BJ (cell line): Measurements from ENCODE around the gene SMC4. TPM values are rescaled to one million over a fixed set of nuclear protein-coding genes. Genes with fewer than 3 reads are reported as not detected.

Source experiments
- CTCF ChIA-PET: fragments of 350-600 bp; formaldehyde crosslinking; extraction: SDS; loops from one replicate; lab custom pipeline; 2021; ENCODE audit warnings: antibody characterized with exemption, inconsistent platforms; lab: Yijun Ruan, JAX
- POLR2A ChIA-PET: fragments of 300-600 bp; sonication (Branson Sonifier 250); formaldehyde crosslinking; extraction: SDS; loops from one replicate; lab custom pipeline; 2021; ENCODE audit warnings: antibody characterized with exemption; lab: Charles Lee
- DNase-seq: peaks from one replicate; pipeline ENCODE4 v3.0.0-alpha.2; 2011; ENCODE audit warnings: low read depth
- H3K27me3 ChIP-seq: 2 replicates; pipeline ENCODE4 v1.6.0; 2011; ENCODE audit warnings: low read length; ENCODE audit not compliant: control insufficient read depth, insufficient read depth
- H3K36me3 ChIP-seq: 2 replicates; pipeline ENCODE4 v1.5.1; 2011; ENCODE audit warnings: low read length; ENCODE audit not compliant: control insufficient read depth, insufficient read depth
- H3K4me3 ChIP-seq: 2 replicates; pipeline ENCODE4 v1.5.1; 2011; ENCODE audit warnings: low read depth, mild to moderate bottlenecking, control low read depth, low read length
- polyA plus RNA-seq: library from polyadenylated mRNA; depleted of rRNA; stranded (reverse); fragments of >200 nt; gene quantifications from 2 replicates; pipeline ENCODE4 v1.2.3, GENCODE V29; 2011
- TF ChIP-seq, protein P1 (sequence below): IDR thresholded peaks from 2 replicates; pipeline ENCODE4 v1.5.1; 2011; ENCODE audit warnings: low read depth, mild to moderate bottlenecking, control low read depth, inconsistent platforms, low read length, moderate library complexity; ENCODE audit not compliant: insufficient read depth

SMC4 gene
- polyA plus RNA-seq, 1 experiment: 26.1 TPM

DNA sequence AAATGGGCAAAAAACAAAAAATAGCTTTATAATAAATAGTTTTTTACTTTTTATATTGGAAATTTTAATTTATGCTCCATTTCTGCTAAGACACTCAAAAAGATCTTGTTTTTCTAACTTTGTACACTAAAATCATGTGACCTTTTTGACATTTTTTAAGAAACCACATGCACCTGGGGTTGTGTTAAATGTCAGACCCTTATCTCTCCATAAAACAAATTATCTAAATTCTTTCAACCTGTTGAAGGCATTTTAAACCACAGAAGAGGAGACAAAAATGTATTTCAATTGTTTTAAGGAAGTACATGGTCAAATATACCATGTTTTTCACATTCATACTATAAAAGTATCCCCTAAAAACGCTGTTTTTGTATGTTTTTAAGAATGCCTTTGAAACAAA, 29.7 kb upstream of the SMC4 start:
- CTCF ChIA-PET: interaction anchor here (1.1 kb wide), 1 partner anchor 10 kb away, joined by 3 read pairs; no protein-coding TSS in a partner anchor
- Histone ChIP-seq H3K4me3 (no peak overlapping the region), H3K36me3 (0 out of 2 replicates have a peak, but pooled peaks cover 1% of the 10 kb centered on the region), H3K27me3 (no peaks in the 10 kb centered on the region)
- TF ChIP-seq, protein P1, sequence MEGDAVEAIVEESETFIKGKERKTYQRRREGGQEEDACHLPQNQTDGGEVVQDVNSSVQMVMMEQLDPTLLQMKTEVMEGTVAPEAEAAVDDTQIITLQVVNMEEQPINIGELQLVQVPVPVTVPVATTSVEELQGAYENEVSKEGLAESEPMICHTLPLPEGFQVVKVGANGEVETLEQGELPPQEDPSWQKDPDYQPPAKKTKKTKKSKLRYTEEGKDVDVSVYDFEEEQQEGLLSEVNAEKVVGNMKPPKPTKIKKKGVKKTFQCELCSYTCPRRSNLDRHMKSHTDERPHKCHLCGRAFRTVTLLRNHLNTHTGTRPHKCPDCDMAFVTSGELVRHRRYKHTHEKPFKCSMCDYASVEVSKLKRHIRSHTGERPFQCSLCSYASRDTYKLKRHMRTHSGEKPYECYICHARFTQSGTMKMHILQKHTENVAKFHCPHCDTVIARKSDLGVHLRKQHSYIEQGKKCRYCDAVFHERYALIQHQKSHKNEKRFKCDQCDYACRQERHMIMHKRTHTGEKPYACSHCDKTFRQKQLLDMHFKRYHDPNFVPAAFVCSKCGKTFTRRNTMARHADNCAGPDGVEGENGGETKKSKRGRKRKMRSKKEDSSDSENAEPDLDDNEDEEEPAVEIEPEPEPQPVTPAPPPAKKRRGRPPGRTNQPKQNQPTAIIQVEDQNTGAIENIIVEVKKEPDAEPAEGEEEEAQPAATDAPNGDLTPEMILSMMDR: no peak
- POLR2A ChIA-PET: interaction anchor here (0.6 kb wide), 1 partner anchor 8 kb away, joined by 5 read pairs; no protein-coding TSS in a partner anchor
- no peak for DNase-seq

DNA sequence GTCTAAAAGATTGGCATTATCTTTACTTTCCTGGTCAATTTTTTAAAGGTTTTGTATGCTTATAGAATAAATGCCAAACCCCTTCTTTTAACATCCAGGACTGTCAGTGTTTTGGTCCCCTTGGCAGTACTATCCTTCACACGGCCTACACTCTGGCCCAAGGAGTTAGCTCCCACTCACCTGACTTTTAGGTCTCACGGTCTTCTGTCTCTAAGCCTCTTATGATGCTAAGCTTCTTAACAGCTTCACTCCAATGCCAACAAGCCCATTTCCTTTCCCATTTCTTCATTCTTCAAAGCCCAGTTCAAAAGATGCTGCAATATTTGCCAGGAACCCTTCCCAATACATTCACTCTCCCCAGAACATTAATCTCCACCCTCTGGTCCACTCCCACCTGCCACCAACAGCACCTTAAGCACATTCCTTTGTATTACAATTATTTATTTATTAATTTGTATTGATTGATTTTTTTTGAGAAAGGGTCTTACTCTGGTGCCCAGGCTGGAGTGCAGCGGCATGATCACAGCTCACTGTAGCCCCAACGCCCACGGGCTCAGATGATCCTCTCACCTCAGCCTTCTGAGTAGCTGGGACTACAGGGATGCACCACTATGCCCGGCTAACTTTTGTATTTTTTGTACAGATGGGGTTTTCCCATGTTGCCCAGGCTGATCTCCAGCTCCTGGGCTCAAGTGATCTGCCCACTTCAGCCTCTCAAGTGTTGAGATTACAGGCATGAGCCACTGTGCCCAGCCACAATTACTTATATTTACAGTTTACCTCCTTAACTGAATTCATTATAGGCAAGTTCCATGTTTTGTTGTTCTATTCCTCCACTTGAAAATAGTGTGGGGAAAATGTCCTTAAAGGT, 28.2 kb upstream of the SMC4 start:
- POLR2A ChIA-PET: no interaction called here
- CTCF ChIA-PET: interaction anchor here (1.0 to 1.3 kb wide), 4 partner anchors 9 to 208 kb away, joined by 3 to 5 read pairs (median 3); no protein-coding TSS in a partner anchor
- no peak for DNase-seq
- no peaks in the 10 kb centered on the region for H3K27me3 ChIP-seq
- H3K36me3 ChIP-seq: 0 out of 2 replicates have a peak, but pooled peaks cover 1% of the 10 kb centered on the region
- TF ChIP-seq, protein P1: no peak
- no peak overlapping the region for H3K4me3 ChIP-seq

GRCh38 chr3:160372780-160373179, 26.7 kb upstream of the SMC4 start:
- peak; percentile 44 for DNase-seq
- Histone ChIP-seq H3K27me3 (no peaks in the 10 kb centered on the region), H3K4me3 (no peak overlapping the region), H3K36me3 (0 out of 2 replicates have a peak, but pooled peaks cover 1% of the 10 kb centered on the region)
- CTCF ChIA-PET: interaction anchor here (0.5 kb wide), 1 partner anchor 262 kb away, joined by 3 read pairs; no protein-coding TSS in a partner anchor
- POLR2A ChIA-PET: interaction anchor here (0.6 kb wide), 1 partner anchor 42 kb away, joined by 5 read pairs; no protein-coding TSS in a partner anchor
- TF ChIP-seq, protein P1: no peak

DNA sequence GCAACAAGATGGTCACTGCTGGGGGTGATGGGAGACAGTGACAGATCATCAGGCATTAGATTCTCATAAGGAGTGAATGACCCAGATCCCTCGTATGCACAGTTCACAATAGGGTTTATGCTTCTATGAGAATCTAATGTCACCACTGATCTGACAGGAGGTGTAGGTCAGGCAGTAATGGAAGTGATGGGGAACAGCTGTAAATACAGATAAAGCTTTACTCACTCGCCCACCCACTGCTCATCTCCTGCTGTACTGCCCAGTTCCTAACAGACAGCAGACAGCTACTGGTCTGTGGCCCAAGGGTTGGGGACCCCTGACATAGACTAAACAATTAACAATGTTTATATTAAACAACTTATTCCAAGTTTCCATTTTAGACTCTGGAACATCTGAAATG, 25.8 kb upstream of the SMC4 start:
- CTCF ChIA-PET: no interaction called here
- Histone ChIP-seq H3K36me3 (0 out of 2 replicates have a peak, but pooled peaks cover 1% of the 10 kb centered on the region), H3K4me3 (no peak overlapping the region), H3K27me3 (no peaks in the 10 kb centered on the region)
- POLR2A ChIA-PET: no interaction called here
- DNase-seq: no peak
- TF ChIP-seq, protein P1: no peak

DNA sequence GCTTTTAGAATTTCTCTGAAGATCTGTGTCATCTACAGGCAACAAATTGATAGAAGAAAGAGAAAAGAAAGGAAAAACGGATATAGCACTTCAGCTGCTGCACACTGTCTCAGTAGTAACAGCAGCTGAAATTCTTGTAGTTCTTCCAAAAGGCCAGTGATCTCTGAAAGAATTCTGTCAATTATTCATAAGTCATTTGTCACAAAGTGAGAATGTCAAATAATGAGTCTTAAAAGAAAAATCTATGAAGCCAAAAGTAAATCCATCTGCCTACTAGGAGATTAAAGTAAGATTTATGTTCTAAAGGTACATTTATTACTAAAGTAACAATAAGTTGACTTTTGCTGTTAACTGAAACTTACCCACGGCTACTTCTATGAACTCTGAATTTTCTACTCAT, 25.0 kb upstream of the SMC4 start:
- Histone ChIP-seq H3K4me3 (no peak overlapping the region), H3K27me3 (no peaks in the 10 kb centered on the region), H3K36me3 (0 out of 2 replicates have a peak, but pooled peaks cover 1% of the 10 kb centered on the region)
- ChIA-PET POLR2A (no interaction called here), CTCF (no interaction called here)
- TF ChIP-seq, protein P1: no peak
- DNase-seq: no peak
